Fibroblast of skin of right biceps (primary cell): ENCODE results near the gene FAM174C.

Experiments
- DNase-seq: peaks from one replicate; pipeline ENCODE4 v3.0.0-alpha.2; 2013

The FAM174C gene

GRCh38 chr19:1275260-1275975 is at the start of gene FAM174C:
Gene FAM174C, plus strand, starts transcription at chr19:1275530. Its CDS starts 20 bp downstream, at chr19:1275550.
- DNase-seq, result peak; percentile 98

GRCh38 chr19:1226227-1226518 is 49.2 kb upstream of the FAM174C start:
- no peak for DNase-seq

GRCh38 chr19:1226522-1227303 is 48.6 kb upstream of the FAM174C start:
- no peak for DNase-seq

- DNase-seq, result no peak
These were observed 47.9 kb upstream of the FAM174C start for GRCh38 chr19:1227304-1228054.

DNA sequence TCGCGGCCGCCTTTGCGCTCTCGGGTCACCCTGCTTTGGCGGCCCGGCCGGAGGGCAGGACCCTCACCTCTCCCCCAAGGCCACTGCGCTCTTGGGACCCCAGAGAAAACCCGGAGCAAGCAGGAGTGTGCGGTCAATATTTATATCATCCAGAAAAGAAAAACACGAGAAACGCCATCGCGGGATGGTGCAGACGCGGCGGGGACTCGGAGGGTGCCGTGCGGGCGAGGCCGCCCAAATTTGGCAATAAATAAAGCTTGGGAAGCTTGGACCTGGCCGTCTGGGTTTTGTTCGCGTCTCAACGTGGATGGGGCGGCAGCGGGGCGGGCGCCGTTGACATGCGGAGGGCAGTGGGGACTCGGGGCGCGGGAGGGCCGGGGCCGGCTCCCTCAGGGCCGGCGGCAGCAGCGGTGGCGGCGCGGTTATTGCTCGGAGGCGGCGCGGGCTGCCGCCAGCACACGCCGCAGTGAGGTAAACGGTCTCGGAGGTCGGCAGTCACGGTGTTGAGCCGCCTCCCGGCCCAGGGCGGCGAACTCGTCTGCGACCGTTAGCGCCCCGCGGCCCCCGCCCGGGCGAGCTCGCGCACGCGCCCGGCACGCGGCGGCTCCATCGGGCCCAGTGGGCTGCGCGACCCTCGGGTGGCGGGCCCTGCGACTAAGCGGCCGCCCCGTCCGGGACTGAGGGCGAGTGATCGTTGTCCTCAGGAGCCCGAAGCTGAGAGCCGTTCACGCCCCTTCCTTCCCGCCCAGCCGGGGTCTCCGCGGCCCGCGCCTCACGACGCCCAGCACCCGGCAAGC is 47.0 kb upstream of the FAM174C start:
- DNase-seq, result no peak

GRCh38 chr19:1229056-1229923 is 46.0 kb upstream of the FAM174C start:
- no peak for DNase-seq

GRCh38 chr19:1229924-1230782 is 45.2 kb upstream of the FAM174C start:
- DNase-seq, result no peak

DNA sequence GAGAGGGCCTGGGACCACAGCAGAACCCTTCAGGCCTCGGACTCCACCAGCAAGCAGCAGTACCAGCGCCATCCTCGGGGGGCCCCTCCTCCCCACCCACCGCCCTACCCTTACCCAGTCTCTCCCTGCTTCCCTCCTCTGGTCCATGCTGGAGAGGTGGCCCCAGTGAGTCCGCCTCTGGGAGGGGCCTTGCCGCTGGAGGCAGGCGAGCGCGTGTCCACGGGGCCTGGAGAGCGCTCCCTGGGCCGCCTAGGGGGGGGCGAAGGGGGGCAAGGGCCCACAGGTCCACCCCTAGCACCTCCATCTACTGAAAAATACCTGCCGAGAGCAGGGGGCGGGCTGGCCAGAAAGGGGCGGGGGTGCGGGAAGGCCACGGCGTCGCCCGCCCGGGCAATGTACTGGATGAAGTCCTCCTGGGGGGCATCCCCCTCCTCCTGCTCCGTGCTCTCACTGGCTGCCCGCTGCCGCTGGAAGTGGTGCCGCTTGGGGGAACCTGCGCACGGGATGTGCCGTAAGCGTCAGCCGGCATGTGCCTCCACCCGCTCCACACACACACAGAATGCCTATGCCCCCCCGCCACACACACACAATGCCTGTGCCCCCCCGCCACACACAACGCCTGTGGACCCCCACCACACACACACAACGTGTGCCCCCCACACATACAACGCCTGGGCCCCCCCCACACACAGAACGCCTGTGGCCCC is 44.4 kb upstream of the FAM174C start:
- no peak for DNase-seq

- no peak for DNase-seq
These were observed 43.3 kb upstream of the FAM174C start for GRCh38 chr19:1231729-1232637.

- DNase-seq, result peak; percentile 60
These were observed 42.7 kb upstream of the FAM174C start for GRCh38 chr19:1232652-1233072.

- DNase-seq, result no peak
These were observed 42.1 kb upstream of the FAM174C start for GRCh38 chr19:1233115-1233667.

DNA sequence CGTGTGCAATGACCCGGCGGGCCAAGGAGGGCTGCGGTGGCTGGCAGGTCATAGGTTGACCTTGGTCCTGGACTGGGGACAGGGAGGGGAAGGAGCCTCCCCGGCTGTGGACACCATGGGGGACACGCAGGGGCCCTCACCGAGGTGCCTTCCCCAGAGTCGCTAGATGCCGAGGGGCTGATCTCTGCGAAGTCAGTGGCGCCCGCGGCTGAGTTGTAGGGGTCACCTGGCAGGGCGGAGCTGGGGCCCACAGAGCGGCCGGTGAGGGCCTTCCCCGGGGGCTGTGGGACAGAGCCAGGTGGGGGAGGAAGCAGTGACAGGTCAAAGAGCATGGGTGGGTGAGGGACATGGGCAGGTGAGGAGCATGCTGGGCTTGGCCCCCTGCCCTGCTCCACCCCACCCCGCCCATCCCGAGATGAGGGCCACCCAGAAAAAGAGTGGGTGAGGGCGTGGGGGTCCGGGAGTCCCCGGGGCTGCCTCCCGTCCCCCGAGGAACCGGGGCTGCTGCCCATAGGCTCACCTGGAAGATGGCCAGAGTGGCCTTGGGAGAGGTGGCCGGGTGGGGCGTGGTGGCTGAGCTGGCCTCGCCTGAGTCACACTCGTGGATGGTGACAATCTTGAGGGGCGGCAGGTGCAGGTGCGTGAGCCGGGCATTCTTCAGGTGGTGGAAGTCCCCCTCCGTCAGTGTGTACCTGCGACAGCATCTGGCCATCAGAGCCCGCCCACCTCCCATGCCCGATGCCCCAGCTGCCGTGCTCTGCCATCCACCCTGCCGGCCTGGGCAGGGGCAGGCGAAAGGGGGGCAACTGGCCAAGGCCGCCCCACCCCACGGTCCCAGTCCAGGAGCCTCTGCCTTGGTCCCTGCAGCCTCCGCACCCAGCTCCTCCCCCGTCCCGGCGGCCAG is 41.0 kb upstream of the FAM174C start:
- no peak for DNase-seq

- DNase-seq, result no peak
These were observed 40.4 kb upstream of the FAM174C start for GRCh38 chr19:1234955-1235380.

DNA sequence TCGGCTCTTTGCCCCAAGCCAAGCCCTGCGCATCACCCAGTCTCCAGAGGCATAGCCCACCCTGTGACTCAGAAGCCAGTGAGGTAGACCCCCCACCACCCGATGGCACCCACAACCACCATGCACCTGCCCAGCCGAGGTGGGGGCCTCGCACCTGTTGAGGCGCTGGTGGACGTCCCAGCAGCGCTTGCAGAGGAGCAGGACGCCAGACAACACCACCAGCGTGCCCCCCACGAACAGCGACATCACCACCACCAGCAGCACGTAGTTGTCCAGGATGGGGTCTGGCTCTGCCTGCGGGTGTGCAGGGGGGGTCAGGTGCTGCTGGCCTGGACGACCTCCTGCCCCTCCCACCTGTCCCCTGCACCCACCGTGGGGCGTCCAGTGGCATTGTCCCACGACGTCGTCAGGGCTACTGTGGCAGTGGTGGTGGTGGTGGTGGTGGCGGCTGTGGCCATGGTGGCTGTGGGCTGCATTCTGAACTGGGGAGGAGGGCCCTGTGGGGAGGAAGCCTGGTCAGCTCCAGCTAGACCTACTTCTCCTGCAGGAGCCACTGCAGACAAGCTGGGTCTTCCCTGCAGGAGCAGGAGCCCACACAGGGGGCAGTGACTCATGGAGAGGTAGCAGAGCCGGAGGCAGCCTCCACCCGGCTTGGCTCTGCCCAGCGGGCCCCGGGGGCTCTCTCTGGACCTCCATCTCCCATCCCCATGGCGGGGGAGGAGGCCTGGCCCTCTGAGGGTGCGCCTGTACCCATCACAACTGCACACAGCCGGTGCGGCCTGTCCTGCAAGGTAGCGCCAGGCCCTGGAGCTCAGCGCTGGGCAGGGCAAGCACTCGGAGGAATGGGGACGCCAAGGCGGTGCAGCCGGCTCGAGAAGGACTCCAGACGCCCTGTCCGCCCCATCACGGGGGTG is 39.4 kb upstream of the FAM174C start:
- DNase-seq, result peak; percentile 59

- no peak for DNase-seq
These were observed 38.8 kb upstream of the FAM174C start for GRCh38 chr19:1236576-1236975.

DNA sequence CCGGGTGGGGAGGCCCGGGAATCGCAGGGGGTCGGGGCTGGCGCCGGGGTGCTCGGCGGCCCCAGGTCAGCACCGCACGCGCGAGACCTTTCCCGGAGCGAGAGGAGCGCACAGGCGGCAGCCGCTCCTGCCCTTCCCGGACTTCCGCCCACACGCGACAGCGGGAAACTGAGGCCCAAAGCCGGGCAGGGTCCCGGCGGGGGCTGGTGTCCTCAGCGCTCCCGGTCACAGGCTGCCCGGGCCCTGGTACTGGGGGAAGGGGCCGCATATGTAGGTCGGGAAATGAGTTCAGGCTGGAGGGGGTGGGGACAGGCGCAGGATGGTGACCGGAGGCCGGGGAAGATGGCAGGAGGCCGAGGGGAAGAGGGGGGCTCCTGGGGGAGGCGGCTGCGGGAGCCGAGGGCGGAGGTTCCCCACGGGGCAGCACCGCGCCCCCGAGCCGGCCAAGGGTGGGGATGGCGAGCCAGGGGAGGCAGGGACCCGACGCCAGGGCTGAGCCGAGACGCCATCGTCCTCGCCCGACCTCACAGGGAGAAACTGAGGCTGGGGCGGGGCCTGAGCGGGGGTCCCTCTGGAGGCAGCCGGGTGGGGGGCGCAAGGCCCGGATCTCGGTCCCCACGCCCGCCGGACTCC is 38.2 kb upstream of the FAM174C start:
- DNase-seq, result peak; percentile 35
